Measurements from ENCODE around the gene ATRX.
"Not testable (repeated sequence)": the region's sequence is repeated elsewhere in the genome, so short reads cannot be mapped to it uniquely, and the experiment has no call there.

ATRX gene

DNA sequence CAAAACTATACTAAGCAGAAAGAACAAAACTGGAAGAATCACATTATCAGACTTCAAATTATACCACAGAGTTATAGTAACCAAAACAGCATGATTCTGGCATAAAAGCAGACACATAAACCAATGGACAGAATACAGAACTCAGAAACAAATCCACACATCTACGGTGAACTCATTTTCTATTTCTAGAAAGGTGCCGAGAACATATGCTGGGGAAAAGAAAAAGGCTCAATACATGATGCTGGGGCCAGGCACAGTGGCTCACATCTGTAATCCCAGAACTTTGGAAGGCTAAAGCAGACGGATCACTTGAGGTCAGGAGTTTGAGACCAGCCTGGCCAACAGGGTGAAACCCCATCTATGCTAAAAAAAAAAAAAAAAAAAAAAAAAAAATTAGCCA, 52.7 kb downstream of the ATRX start:
- no peak for DNase-seq

DNA sequence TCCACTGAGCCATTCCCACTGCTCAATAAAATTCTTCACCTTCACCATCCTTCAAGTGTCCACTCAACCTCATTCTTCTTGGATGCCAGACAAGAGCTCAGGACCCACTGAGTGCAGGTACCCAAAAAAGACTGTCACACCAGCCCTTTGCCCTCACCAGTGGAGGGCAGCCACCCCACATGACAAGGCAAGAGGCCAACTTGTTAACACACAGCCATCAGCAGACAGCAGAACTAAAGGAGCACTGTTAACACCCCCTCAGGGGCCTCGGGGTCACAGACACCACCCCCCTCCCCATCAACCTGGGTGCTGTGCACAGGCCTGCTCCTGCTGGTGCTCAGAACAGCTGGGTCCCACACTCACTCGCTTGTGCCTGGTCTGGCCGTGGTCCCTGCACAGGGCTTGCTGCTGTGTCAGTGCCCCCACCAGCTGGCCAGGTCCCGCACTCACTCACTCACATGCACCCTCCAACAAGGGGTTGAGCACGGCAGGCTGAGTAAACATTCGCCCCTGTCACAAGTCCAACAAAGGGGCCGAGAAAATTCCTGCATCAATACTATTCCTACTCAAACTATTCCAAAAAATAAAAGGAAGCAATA, 54.1 kb downstream of the ATRX start:
- no peak for DNase-seq

DNA sequence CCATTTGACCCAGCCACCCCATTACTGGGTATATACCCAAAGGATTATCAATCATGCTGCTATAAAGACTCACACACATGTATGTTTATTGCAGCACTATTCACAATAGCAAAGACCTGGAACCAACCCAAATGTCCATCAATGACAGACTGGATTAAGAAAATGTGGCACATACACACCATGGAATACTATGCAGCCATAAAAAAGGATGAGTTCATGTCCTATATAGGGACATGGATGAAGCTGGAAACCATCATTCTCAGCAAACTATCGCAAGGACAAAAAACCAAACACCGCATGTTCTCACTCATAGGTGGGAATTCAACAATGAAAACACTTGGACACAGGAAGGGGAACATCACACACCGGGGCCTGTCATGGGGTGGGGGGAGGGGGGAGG, 59.9 kb downstream of the ATRX start:
- not testable (repeated sequence) for DNase-seq

DNA sequence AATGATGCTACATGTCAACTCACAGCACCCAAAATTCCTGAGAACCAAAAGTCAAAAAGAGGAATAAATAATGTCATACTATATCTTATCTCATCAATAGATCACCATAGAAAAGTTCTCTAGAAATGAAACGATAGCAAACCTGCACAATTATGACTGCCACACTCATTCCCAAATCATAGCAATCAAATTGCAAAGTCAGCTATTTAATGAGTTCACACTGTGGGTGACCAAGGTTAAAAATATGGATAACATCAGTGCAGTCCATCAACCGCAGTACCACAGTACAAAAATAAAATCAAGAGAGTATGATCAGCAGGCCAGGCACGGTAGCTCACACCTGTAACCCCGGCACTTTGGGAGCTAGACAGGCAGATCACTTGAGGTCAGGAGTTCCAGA, 62.3 kb downstream of the ATRX start:
- DNase-seq, result no peak

DNA sequence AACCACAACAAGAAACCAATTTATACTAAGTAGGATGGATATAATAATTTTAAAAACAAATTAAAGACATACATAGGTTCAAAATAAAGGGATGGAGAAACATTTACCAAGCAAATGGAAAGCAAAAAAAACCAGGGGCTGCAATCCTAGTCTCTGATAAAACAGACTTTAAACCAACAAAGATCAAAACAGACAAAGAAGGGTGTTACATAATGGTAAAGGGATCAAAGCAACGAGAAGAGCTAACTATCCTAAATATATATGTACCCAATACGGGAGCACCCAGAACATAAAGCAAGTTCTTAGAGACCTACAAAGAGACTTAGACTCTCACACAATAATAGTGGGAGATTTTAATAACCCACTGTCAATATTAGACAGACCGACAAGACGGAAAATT, 66.6 kb downstream of the ATRX start:
- no peak for DNase-seq

DNA sequence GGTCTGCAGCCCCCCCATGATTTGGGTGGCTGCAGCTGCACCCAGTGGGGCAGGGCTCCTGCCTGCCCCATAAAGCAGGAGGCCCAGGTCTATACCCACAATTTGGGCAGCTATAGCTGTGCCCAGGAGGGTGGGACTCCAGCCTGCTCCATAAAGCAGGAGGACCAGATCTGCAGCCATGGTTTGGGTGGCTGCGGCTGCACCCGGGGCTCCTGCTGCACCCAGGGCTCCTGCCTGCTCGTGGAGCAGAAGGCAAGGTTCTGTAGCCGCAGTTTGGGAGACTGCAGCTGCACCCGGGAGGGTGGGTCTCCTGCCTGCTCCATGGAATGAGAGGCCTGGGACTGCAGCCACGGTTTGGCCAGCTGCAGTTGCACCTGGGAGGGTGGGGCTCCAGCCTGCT, 81.1 kb downstream of the ATRX start:
- DNase-seq, result no peak

DNA sequence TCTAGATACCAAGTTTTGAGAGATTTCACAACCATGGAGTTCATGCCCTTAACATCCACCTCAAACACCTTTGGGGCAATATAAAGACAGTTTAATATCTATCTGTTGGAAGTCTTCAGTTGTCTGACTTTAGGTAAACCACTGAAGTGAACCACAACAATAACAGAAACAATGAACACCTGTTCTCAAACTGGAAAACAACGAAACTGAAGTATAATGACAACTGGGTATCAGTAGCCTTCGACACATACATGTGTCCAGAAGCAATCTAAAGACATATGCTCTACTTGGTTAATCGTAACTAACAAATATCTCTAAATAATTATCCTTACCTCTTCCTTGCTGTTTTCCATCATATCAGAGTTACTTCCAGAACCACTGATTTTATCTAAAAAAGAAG, 87.8 kb downstream of the ATRX start:
- DNase-seq, result no peak

DNA sequence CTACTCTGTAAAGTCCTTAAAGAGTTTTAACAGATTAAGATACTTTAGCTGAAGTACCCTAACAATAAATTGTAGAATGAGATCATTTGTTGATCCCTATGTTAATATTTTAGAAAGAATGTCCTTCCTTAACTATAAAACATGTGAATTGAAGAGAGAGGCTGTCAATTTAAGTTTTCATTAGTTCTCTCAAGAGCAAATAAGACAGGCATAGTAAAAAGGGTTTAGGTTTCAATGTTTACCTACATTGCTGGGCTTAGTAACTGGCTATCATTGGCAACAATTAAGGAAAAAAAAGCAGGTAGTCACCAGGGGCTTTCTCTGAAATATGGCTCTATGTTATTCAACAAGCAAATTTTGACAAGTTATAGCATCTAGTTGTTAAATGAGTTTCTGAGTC, 91.5 kb downstream of the ATRX start:
- no peak for DNase-seq

DNA sequence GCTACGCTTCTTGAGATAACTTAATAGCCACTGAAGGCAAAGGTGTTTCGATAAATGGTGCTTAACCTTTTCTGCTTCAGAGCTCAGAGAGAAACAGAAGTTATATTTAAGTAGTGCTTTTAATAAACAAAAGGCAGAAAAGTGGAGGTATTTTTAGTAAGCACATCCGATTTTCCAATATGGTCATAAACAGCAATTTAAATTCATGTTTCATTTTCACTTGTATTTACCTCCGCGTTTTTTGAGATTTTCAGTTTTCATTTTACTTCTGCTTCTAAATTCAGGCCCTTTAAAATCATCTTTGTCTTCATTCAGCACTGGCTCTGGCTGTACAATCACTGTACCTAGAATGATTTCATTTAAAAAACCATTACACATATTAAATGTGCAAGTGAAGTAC, 92.4 kb downstream of the ATRX start:
- DNase-seq, result no peak

DNA sequence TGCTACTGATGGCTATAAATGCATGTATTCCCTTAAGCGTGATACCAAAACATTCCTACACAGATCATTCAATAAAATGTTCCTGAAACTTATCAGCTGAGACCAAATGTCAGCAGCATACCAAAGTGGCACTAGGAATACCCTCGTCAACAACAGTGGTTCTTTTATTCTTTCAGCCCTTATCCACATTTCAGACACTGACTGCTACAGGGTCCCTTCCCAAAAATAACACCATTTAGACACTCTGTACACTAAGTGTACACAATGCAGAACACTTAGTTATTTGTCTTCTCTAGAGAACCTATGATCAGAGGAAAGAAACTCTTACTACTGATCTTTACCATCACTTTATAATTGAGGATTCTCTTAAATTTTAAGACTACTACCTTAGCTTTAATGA, 94.1 kb downstream of the ATRX start:
- DNase-seq, result no peak

DNA sequence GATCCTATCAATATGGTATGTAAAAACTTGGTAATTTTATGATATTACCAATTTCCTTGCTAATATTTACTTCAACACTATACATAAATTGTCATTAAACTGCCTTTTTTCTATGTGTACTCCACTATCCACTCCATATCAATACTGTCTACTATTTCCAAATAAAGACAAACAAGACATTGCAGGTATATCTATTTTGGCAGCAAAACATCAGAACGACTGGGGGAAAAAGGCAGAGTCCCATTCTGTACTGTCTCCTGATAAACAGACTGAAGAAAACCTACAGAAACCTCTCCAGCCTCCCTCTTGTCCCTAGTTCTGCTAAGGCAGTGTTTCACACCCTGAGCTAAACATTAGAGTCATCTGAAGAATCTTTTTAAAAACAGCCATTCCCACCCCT, 96.6 kb downstream of the ATRX start:
- DNase-seq, result no peak

DNA sequence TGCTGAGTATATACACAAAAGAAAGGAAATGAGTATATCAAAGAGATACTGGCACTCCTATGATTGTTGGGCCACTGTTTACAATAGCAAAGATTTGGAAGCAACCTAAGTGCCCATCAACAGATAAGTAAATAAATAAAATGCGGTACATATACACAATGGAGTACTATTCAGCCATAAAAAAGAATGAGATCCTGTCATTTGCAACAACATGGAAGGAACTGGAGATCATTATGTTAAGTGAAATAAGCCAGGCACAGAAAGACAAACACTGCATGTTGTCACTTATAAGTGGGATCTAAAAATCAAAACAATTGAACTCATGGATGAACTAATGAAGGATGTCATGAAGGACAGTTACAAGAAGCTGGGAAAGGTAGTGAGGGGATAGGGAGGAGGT, 100.3 kb downstream of the ATRX start:
- DNase-seq, result not testable (repeated sequence)

DNA sequence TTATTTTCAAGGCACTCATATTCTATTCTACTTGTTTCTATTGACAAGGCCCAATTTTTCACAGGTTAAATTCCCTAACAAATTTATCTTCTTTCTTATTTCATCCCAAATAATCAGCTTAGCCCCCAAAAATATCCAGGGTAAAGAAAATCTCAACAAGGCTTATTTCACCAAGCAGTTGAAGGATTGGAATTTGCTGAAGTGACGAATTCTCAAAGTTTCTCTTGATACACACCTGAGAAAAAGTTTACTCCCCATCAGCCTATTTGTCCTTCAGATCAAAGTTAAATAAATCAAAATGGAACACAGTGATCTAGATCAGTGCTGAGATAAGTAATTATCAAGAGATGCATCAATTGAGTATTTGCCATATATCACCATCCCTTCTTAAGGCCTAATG, 106.9 kb downstream of the ATRX start:
- no peak for DNase-seq

DNA sequence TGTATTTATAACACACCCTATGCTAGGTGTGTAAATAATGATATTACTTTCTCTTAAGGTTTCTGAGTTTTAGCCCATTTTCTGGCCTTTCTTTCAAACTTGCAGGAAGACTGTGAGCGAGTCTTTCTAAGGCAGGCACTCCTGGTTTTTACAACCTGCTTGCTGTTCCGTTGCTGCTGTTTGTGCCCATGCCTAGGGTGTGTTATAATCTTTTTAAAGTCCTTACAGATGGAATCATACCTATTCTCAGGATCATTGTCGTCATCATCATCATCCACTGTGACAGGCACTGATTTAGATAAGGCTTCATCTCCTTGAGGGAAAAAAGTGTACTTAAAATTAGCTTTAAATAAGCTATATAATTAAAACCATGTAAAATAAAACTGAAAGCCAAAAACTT, 110.0 kb downstream of the ATRX start:
- no peak for DNase-seq

DNA sequence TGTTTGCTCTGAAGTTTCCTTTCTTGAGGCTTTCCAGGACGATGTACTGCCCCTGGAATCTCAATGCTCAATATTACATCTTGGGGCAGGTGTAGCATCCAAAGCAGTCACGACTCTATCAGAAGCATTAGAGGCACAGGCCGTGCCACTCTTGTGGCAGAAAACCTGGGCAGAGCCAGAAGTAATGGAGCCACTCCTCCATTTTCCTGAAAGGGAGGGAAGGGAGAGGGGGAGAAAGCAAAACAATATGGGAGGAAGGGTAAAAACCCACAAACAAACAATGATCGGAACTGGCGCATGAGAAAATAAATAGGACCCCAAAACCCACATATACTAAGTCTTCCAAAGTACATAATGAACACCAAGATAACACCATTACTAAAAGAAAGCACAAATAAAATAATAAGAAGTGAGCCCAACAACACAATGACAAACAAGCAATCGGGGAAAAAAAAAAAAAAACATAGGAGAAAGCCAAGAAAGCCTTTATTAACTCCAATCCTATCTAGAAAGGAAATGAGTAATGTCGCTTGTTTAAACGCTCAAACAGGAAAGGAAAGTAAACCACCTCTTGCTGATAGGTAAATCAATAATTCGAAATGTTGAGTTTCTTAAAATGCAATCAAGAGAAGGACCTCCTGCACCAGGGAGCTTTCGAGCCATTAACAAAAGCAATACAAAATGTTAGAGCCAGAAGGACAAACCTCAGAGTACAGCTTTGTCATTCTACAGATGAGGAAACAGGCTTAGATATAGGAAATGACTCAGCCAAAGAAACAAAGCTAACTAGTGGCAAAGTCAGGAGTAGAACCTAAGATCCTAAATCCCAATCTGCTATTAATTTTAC, 117.4 kb downstream of the ATRX start:
- DNase-seq, result peak; percentile 55 to 70

DNA sequence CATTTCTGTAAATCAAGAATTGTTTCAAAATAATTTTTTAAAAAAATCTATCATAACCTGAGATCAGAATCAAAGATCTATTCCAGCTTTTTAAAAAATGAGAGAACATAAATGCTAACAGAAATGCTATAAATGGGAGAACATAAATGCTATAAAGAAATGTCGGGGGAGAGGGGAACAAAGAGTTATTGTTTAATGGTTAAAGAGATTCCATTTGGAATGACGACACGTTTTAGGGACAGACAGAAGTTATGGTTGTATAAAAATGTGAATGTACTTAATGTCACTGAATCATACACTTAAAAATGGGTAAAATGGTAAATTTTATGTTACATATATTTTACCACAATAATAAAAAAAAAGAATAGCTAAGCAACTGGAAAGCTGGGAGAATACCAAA, 127.1 kb downstream of the ATRX start:
- no peak for DNase-seq

DNA sequence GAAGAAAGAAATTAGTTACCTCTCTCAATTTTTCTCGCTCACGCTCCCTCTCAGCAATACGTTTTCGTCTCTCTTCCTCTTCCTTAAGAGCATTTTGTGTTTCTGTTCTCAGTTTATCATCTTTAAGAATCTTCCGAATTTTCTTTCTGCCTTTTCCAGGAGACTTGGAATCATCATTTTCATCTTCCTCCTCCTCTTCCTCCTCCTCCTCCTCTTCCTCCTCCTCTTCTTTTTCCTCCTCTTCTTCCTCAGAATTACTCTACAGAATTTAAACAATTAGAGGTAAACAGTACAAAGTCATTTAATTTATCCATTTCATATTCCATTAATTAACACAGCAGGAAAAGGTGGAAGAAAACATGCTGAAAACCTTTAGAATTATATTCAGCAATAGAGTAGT, 133.9 kb downstream of the ATRX start:
- DNase-seq, result no peak

DNA sequence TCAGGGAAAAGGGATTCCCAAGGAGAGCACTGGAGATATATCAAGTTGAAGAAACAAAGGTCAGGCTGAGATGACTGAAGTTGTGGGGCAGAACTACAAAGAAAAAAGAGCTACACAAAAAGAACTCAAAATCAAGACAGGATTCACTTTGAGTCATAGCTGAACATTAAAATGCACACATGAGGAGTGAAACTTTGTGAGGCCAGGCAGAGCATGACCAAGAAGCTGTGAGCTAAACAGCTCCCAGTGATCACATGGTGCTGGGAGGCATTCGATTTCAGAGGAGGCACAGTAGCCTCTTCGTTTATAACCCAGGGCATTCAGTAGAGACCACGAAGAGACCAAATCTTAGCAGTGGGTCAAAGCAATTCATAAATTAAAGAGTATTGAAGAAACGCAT, 145.3 kb downstream of the ATRX start:
- no peak for DNase-seq

DNA sequence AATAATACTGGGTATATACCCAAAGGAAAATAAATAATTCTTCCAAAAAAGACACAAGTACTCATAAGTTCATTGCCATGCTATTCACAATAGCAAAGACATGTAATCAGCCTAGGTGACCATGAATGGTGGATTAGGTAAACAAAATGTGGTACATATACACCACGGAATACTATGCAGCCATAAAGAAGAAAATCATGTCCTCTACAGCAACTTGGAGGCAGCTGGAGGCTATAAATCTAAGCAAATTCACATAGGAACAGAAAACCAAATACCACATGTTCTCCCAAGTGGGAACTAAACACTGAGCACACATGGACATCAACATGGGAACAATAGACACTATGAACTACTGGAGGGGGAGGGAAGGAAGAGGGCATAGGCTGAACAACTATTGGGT, 146.2 kb downstream of the ATRX start:
- no peak for DNase-seq

DNA sequence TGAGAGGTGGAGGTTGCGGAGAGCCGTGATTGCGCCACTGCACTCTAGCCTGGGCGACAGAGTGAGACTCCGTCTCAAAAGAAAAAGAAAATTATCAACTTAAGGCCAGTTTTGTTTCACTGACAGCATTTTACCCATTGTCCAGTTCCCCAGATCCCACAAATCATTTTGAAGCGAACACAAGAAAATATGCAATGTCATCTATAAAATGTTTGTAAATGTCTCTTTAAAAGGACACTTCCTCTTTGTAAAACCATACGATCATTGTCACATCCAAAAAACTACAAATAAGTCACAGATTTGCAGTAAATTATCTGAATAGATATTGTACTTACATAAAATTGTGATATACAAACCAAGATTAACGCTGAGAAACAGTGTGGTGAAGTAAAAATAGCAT, 147.6 kb downstream of the ATRX start:
- no peak for DNase-seq

DNA sequence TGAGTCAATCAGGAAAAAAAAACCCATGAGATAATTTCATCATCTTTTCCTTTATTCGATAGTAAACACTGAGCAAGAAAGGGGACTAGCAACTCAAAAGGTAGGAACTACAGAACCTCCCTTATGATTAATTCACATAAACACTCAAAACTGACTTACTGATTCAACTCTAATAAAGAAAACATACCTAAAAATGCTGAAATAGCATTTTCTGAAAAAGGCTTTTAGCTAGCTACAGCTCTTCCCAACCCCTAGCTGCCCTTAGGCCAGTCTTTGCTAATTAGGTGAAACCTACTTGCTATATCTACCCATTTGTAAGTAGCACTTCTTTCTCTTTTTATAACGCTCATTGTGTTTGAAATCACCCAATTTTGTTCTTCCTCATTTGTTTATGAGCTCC, 150.6 kb downstream of the ATRX start:
- no peak for DNase-seq

DNA sequence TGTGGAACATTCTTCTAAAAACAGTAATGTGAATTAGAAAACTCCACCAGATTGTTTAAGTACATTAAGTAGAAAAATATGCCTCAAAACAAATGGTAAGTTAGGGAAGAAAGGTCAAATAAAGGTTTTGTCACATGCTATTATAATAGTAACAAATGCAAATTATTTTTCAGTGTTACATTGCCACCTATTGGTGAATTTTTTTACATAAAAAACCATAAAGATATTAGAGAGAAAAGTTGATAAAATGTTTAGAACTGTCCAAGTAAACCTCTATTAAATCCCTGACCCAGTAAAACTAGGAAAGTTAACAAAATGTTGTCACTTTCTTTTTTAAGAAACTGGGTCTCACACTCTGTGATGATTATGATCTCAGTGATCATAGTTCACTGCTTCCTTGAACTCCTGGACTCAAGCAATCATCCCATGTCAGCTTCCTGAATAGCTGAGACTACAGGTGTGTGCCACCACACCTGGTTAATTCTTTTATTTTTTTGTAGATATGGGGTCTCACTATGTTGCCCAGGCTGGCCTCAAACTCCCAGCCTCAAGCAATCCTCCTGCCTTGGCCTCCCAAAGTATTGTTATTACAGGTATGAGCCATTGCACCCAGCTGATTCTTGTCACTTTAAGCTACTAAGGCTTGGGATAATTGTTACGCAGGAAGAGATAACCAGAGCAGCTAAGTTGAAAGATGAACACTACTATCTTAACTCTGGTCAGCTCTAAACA, 157.6 kb downstream of the ATRX start:
- no peak for DNase-seq

DNA sequence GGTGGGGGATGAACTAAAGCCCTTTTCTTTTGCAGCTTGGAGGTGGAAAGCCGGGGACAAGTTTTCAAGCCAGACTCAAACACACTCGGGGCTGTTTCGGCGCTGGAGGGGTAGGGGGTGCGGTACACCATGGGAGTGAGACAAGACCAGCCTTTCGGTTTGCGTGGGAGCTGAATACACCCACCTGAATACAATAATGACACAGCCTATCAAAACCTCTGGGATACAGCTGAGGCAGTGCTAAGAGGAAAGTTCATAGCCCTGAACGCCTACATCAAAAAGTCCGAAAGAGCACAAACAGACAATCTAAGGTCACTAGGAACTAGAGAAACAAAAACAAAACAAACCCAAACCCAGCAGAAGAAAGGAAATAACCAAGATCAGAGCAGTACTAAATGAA, 163.3 kb downstream of the ATRX start:
- no peak for DNase-seq

DNA sequence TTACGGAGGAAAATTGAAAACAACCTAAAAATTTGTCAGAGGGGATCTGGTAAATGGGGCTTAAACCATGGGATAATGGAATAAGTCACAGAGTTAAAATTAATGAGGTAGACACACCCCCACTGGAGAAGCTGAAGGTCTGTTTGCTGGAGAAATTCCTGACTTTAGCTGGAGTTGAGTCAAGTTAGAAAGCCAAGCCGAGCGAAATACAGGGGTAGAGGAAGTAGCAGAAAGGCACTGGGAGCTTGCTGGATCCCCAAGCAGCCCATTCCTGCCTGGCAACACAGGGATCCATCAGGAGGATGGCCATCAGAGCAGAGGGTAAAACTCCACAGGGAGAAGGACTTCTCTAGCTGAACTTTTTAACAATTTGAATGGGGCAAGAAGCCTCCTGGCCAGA, 163.8 kb downstream of the ATRX start:
- no peak for DNase-seq

Data from AML-193 (cell line).